EH (cell line): Measurements from ENCODE around the gene CCNY.
A peak's percentile ranks its signal among the peaks of the same experiment; 100 is the strongest.
"Not testable (repeated sequence)": the region's sequence is repeated elsewhere in the genome, so short reads cannot be mapped to it uniquely, and the experiment has no call there.

Experiments used
- DNase-seq: peaks from one replicate; pipeline ENCODE4 v3.0.0-alpha.2; 2015; ENCODE audit warnings: low read depth

Gene CCNY

GRCh38 chr10:35336084-35336831, at the start of gene CCNY:
TSS of gene CCNY (plus strand) at chr10:35336509. CDS start at chr10:35337054, 545 bp downstream.
- peak; percentile 72 for DNase-seq

GRCh38 chr10:35289198-35289597, 47.1 kb upstream of the CCNY start:
- DNase-seq = no peak

GRCh38 chr10:35294506-35294905, 41.8 kb upstream of the CCNY start:
- DNase-seq = no peak

GRCh38 chr10:35299016-35299415, 37.3 kb upstream of the CCNY start:
- DNase-seq = no peak

- DNase-seq = peak; percentile 69
Observed at GRCh38 chr10:35300063-35300699, 36.1 kb upstream of the CCNY start.

GRCh38 chr10:35304649-35305048, 31.7 kb upstream of the CCNY start:
- no peak for DNase-seq

GRCh38 chr10:35306852-35307251, 29.5 kb upstream of the CCNY start:
- DNase-seq = peak; percentile 16

- peak; percentile 14 for DNase-seq
Observed at GRCh38 chr10:35307297-35307696, 29.0 kb upstream of the CCNY start.

GRCh38 chr10:35308809-35309208, 27.5 kb upstream of the CCNY start:
- no peak for DNase-seq

GRCh38 chr10:35314142-35314541, 22.2 kb upstream of the CCNY start:
- DNase-seq = not testable (repeated sequence)

GRCh38 chr10:35315235-35315634, 21.1 kb upstream of the CCNY start:
- DNase-seq = not testable (repeated sequence)

- no peak for DNase-seq
Observed at GRCh38 chr10:35316218-35316967, 19.9 kb upstream of the CCNY start.

- DNase-seq = no peak
Observed at GRCh38 chr10:35318551-35318950, 17.8 kb upstream of the CCNY start.

GRCh38 chr10:35320341-35320740, 16.0 kb upstream of the CCNY start:
- no peak for DNase-seq

- DNase-seq = no peak
Observed at GRCh38 chr10:35322636-35323035, 13.7 kb upstream of the CCNY start.

GRCh38 chr10:35324196-35324595, 12.1 kb upstream of the CCNY start:
- DNase-seq = peak; percentile 64

GRCh38 chr10:35326466-35327235, 9.7 kb upstream of the CCNY start:
- DNase-seq = peak; percentile 37

- no peak for DNase-seq
Observed at GRCh38 chr10:35327790-35328403, 8.4 kb upstream of the CCNY start.

- DNase-seq = peak; percentile 80
Observed at GRCh38 chr10:35328404-35329037, 7.8 kb upstream of the CCNY start.

- DNase-seq = no peak
Observed at GRCh38 chr10:35329520-35329919, 6.8 kb upstream of the CCNY start.
